HL-60 (cell line): Measurements from ENCODE around the gene MYEF2.

Source experiments
- GABPA ChIP-seq: IDR thresholded peaks from 2 replicates; pipeline ENCODE4 v1.6.1; 2012; ENCODE audit warnings: low read depth
- POLR2AphosphoS5 ChIP-seq: IDR thresholded peaks from 2 replicates; pipeline ENCODE4 v1.6.1; 2012; ENCODE audit warnings: low read depth
- SPI1 ChIP-seq: IDR thresholded peaks from 2 replicates; pipeline ENCODE4 v1.6.1; 2012; ENCODE audit warnings: low read depth, mild to moderate bottlenecking, borderline replicate concordance
- TF ChIP-seq, protein P1 (sequence below): IDR thresholded peaks from one replicate; pipeline ENCODE4 v1.5.1; 2011; ENCODE audit warnings: low read length, control low read depth, inconsistent platforms; ENCODE audit not compliant: insufficient read depth
- TF ChIP-seq, protein P2 (sequence below): IDR thresholded peaks from 2 replicates; pipeline ENCODE4 v1.6.1; 2012; ENCODE audit warnings: low read depth; ENCODE audit not compliant: insufficient replicate concordance

DNA sequence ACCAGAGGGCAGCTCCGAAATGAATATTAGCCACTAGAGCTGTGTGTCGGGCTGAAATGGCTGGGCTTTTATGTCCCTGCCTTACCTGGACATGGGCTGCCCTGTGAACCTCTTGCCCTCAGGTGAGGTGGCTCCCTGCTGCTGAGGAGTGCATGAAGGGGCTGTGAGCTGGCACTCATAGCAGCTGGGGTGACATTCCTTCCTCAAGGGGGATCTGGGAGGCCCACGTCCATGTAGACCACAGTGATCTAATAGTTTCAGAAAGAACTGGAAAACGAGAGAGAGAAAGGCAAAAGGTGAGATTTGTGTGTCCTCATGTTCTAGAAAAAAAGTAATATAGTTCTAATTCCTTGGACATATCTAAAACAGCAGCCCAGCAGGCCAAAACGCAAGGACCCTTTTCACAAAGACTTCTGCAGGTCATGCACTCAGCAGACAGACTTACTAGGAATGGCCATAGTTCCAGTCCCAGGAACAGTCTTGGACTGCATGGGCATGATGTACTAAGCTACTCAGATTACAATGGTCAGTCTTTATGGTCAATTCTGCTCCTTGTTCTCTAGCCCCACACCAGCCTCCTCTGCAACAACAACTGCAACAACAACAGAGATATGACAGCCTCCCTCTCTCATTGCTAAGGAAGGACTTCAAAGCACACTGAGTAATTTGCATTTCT lies 68.1 kb downstream of the MYEF2 start:
- TF ChIP-seq, protein P1, sequence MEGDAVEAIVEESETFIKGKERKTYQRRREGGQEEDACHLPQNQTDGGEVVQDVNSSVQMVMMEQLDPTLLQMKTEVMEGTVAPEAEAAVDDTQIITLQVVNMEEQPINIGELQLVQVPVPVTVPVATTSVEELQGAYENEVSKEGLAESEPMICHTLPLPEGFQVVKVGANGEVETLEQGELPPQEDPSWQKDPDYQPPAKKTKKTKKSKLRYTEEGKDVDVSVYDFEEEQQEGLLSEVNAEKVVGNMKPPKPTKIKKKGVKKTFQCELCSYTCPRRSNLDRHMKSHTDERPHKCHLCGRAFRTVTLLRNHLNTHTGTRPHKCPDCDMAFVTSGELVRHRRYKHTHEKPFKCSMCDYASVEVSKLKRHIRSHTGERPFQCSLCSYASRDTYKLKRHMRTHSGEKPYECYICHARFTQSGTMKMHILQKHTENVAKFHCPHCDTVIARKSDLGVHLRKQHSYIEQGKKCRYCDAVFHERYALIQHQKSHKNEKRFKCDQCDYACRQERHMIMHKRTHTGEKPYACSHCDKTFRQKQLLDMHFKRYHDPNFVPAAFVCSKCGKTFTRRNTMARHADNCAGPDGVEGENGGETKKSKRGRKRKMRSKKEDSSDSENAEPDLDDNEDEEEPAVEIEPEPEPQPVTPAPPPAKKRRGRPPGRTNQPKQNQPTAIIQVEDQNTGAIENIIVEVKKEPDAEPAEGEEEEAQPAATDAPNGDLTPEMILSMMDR = no peak
- TF ChIP-seq, protein P2, sequence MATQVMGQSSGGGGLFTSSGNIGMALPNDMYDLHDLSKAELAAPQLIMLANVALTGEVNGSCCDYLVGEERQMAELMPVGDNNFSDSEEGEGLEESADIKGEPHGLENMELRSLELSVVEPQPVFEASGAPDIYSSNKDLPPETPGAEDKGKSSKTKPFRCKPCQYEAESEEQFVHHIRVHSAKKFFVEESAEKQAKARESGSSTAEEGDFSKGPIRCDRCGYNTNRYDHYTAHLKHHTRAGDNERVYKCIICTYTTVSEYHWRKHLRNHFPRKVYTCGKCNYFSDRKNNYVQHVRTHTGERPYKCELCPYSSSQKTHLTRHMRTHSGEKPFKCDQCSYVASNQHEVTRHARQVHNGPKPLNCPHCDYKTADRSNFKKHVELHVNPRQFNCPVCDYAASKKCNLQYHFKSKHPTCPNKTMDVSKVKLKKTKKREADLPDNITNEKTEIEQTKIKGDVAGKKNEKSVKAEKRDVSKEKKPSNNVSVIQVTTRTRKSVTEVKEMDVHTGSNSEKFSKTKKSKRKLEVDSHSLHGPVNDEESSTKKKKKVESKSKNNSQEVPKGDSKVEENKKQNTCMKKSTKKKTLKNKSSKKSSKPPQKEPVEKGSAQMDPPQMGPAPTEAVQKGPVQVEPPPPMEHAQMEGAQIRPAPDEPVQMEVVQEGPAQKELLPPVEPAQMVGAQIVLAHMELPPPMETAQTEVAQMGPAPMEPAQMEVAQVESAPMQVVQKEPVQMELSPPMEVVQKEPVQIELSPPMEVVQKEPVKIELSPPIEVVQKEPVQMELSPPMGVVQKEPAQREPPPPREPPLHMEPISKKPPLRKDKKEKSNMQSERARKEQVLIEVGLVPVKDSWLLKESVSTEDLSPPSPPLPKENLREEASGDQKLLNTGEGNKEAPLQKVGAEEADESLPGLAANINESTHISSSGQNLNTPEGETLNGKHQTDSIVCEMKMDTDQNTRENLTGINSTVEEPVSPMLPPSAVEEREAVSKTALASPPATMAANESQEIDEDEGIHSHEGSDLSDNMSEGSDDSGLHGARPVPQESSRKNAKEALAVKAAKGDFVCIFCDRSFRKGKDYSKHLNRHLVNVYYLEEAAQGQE = no peak
- TF ChIP-seq POLR2AphosphoS5 (no peak), GABPA (no peak), SPI1 (no peak)
